Urinary bladder (tissue), 4 donors: ENCODE results near the gene TMEM271. TPM values are rescaled to one million over a fixed set of nuclear protein-coding genes. Genes with fewer than 3 reads are reported as not detected.
"Not testable (repeated sequence)": the region's sequence is repeated elsewhere in the genome, so short reads cannot be mapped to it uniquely, and the experiment has no call there.

Experiments
- DNase-seq: peaks from one replicate; pipeline ENCODE4 v3.0.0-alpha.2; 2015; ENCODE audit errors: extremely low spot score
- H3K27ac ChIP-seq: one replicate; pipeline ENCODE4 v1.5.1; 2013; ENCODE audit warnings: low read depth, mild to moderate bottlenecking, moderate library complexity
- H3K36me3 ChIP-seq: one replicate; pipeline ENCODE4 v1.6.1; 2013; ENCODE audit warnings: mild to moderate bottlenecking, moderate library complexity; ENCODE audit not compliant: insufficient read depth
- H3K4me1 ChIP-seq: one replicate; pipeline ENCODE4 v1.6.1; 2013; ENCODE audit warnings: mild to moderate bottlenecking, moderate library complexity; ENCODE audit not compliant: insufficient read depth
- H3K4me3 ChIP-seq: one replicate; pipeline ENCODE4 v1.5.1; 2013; ENCODE audit warnings: low read depth, low read length
- WGBS: extraction: QIAGEN DNeasy Blood & Tissue Kit; methylation state at CpG from one replicate; pipeline ENCODE4 v1.1.7; 2013; 5-methylcytosine and 5-hydroxymethylcytosine counted together
- polyA plus RNA-seq: library from polyadenylated mRNA; stranded (reverse); fragments of 200-250 nt; gene quantifications from one replicate; pipeline ENCODE4 v1.2.3, GENCODE V29; 2013
- total RNA-seq: library from RNA; depleted of rRNA; stranded (reverse); fragments of >200 nt; gene quantifications from one replicate; pipeline ENCODE4 v1.2.3, GENCODE V29; 2014
- donor health status: healthy with polysubstance abuse.
- donor health status: healthy.

The TMEM271 gene
- total and polyA plus RNA-seq, 2 donors = 0.21 TPM; not detected in 1

- Histone ChIP-seq H3K4me1 (no peaks in the 10 kb centered on the region), H3K4me3 (no peak overlapping the region), H3K27ac (no peak overlapping the region), H3K36me3 (no peaks in the 10 kb centered on the region)
- 71% methylated on average over 5 of the region's 5 CpGs for WGBS
- DNase-seq = no peak
Measured at GRCh38 chr4:552019-552418, 24.1 kb downstream of the TMEM271 start.

- not testable (repeated sequence) for DNase-seq, H3K36me3 ChIP-seq, H3K4me1 ChIP-seq, H3K4me3 ChIP-seq, H3K27ac ChIP-seq
- 95% methylated on average over 25 of the region's 27 CpGs for WGBS
Measured at GRCh38 chr4:550268-550667, 25.8 kb downstream of the TMEM271 start.

GRCh38 chr4:548976-549375, 27.1 kb downstream of the TMEM271 start:
- 19% methylated on average over 8 of the region's 8 CpGs for WGBS
- DNase-seq = no peak
- Histone ChIP-seq H3K27ac (no peak overlapping the region), H3K4me1 (no peaks in the 10 kb centered on the region), H3K4me3 (no peak overlapping the region), H3K36me3 (no peaks in the 10 kb centered on the region)

GRCh38 chr4:545612-546011, 30.5 kb downstream of the TMEM271 start:
- Histone ChIP-seq H3K4me1 (no peaks in the 10 kb centered on the region), H3K36me3 (no peaks in the 10 kb centered on the region), H3K27ac (no peak overlapping the region), H3K4me3 (no peak overlapping the region)
- 79% methylated on average over 5 of the region's 5 CpGs for WGBS
- DNase-seq = no peak

- WGBS = 84% methylated on average over 9 of the region's 9 CpGs
- Histone ChIP-seq H3K4me3 (no peak overlapping the region), H3K4me1 (no peaks in the 10 kb centered on the region), H3K27ac (no peak overlapping the region), H3K36me3 (no peaks in the 10 kb centered on the region)
- no peak for DNase-seq
Measured at GRCh38 chr4:544386-545105, 31.5 kb downstream of the TMEM271 start.

- H3K36me3 ChIP-seq = no peaks in the 10 kb centered on the region
- no peak overlapping the region for H3K4me3 ChIP-seq
- WGBS = 94% methylated on average over 3 of the region's 3 CpGs
- no peaks in the 10 kb centered on the region for H3K4me1 ChIP-seq
- DNase-seq = no peak
- no peak overlapping the region for H3K27ac ChIP-seq
Measured at GRCh38 chr4:541271-541670, 34.8 kb downstream of the TMEM271 start.

- Histone ChIP-seq H3K4me3 (no peak overlapping the region), H3K36me3 (no peaks in the 10 kb centered on the region), H3K4me1 (no peaks in the 10 kb centered on the region), H3K27ac (no peak overlapping the region)
- 96% methylated on average over 8 of the region's 8 CpGs for WGBS
- no peak for DNase-seq
Measured at GRCh38 chr4:538542-539142, 37.5 kb downstream of the TMEM271 start.

- H3K4me1 ChIP-seq = no peaks in the 10 kb centered on the region
- H3K4me3 ChIP-seq = no peak overlapping the region
- H3K27ac ChIP-seq = no peak overlapping the region
- no peaks in the 10 kb centered on the region for H3K36me3 ChIP-seq
- WGBS = 94% methylated on average over 21 of the region's 21 CpGs
- DNase-seq = no peak
Measured at GRCh38 chr4:537436-538264, 38.4 kb downstream of the TMEM271 start.

GRCh38 chr4:536351-536972, 39.6 kb downstream of the TMEM271 start:
- H3K4me1 ChIP-seq = no peaks in the 10 kb centered on the region
- H3K27ac ChIP-seq = no peak overlapping the region
- WGBS = 94% methylated on average over 36 of the region's 36 CpGs
- no peak for DNase-seq
- peaks cover 2% of the 10 kb centered on the region for H3K36me3 ChIP-seq
- no peak overlapping the region for H3K4me3 ChIP-seq

- Histone ChIP-seq H3K27ac (no peak overlapping the region), H3K4me1 (no peaks in the 10 kb centered on the region), H3K4me3 (no peak overlapping the region), H3K36me3 (peaks cover 3% of the 10 kb centered on the region)
- no peak for DNase-seq
- WGBS = 96% methylated on average over 23 of the region's 23 CpGs
Measured at GRCh38 chr4:535924-536281, 40.2 kb downstream of the TMEM271 start.

GRCh38 chr4:535181-535923, 40.7 kb downstream of the TMEM271 start:
- Histone ChIP-seq H3K4me1 (no peaks in the 10 kb centered on the region), H3K27ac (no peak overlapping the region), H3K4me3 (no peak overlapping the region), H3K36me3 (peaks cover 3% of the 10 kb centered on the region)
- DNase-seq = no peak
- 93% methylated on average over 39 of the region's 39 CpGs for WGBS

GRCh38 chr4:534576-535151, 41.4 kb downstream of the TMEM271 start:
- 93% methylated on average over 22 of the region's 22 CpGs for WGBS
- H3K36me3 ChIP-seq = peaks cover 3% of the 10 kb centered on the region
- H3K27ac ChIP-seq = no peak overlapping the region
- no peak overlapping the region for H3K4me3 ChIP-seq
- DNase-seq = no peak
- H3K4me1 ChIP-seq = no peaks in the 10 kb centered on the region

GRCh38 chr4:534101-534575, 42.0 kb downstream of the TMEM271 start:
- no peaks in the 10 kb centered on the region for H3K4me1 ChIP-seq
- peaks cover 3% of the 10 kb centered on the region for H3K36me3 ChIP-seq
- 92% methylated on average over 21 of the region's 21 CpGs for WGBS
- DNase-seq = no peak
- H3K27ac ChIP-seq = no peak overlapping the region
- H3K4me3 ChIP-seq = no peak overlapping the region
